Peyer's patch (tissue), 4 donors: ENCODE results near the gene C18orf63. TPM values are rescaled to one million over a fixed set of nuclear protein-coding genes. Genes with fewer than 3 reads are reported as not detected.

Source experiments
- DNase-seq, 3 donors: peaks; one replicate each; pipeline ENCODE4 v3.0.0-alpha.2; 2017 to 2019
- H3K27ac ChIP-seq, 4 donors: fragments of 200-600 bp; sonication (generic); one replicate each; pipeline ENCODE4 v1.5.1; 2016 to 2019
- H3K27me3 ChIP-seq, 2 donors: fragments of 200-600 bp; sonication (generic); one replicate each; pipeline ENCODE4 v1.5.1; 2019
- H3K36me3 ChIP-seq, 3 donors: fragments of 200-600 bp; sonication (generic); one replicate each; pipeline ENCODE4 v1.5.1; 2016 to 2019
- H3K4me1 ChIP-seq, 4 donors: fragments of 200-600 bp; sonication (generic); one replicate each; pipeline ENCODE4 v1.5.1; 2016 to 2019
- H3K4me3 ChIP-seq, 4 donors: fragments of 200-600 bp; sonication (generic); 1 replicate in 3 of 4; 2 replicates in 1 of 4; pipeline ENCODE4 v1.5.1; 2016 to 2019; ENCODE audit warnings: mild to moderate bottlenecking in 1 of 4
- H3K9me3 ChIP-seq, 4 donors: fragments of 200-600 bp; sonication (generic); one replicate each; pipeline ENCODE4 v1.5.1; 2016 to 2019; ENCODE audit warnings: mild to moderate bottlenecking in 1 of 4
- CTCF ChIP-seq, 6 experiments: fragments of 450-650 bp in 4 of 6; fragments of 200-600 bp in 2 of 6; sonication (generic) in 1 of 6; IDR thresholded peaks; one replicate each; pipeline ENCODE4 v1.5.1; 2017 to 2019; ENCODE audit warnings: antibody characterized with exemption in 6 of 6, mild to moderate bottlenecking in 3 of 6, moderate library complexity in 1 of 6
- POLR2A ChIP-seq, 2 donors: fragments of 450-650 bp; IDR thresholded peaks; one replicate each; pipeline ENCODE4 v1.5.1; 2017; ENCODE audit warnings: antibody characterized with exemption in 2 of 2, mild to moderate bottlenecking in 2 of 2, moderate library complexity in 2 of 2
- total RNA-seq, 4 donors: library from RNA; depleted of rRNA; stranded (reverse); fragments of >200 nt; gene quantifications; one replicate each; pipeline ENCODE4 v1.1.0, GENCODE V29; 2016

C18orf63 gene
- total RNA-seq, 4 donors from 2014 or later, result not detected

GRCh38 chr18:74288041-74288440 lies 27.6 kb upstream of the C18orf63 start:
- H3K4me1 ChIP-seq, result peaks cover 0 to 46% (median 3%) of the 10 kb centered on the region in 4 donors
- no peaks in the 10 kb centered on the region for H3K9me3 ChIP-seq
- H3K27me3 ChIP-seq, result no peaks in the 10 kb centered on the region
- peak overlapping the region in 1 of 4 donors; percentile 84 for H3K27ac ChIP-seq
- peak overlapping the region in 1 of 4 donors; percentile 21 for H3K4me3 ChIP-seq
- no peaks in the 10 kb centered on the region for H3K36me3 ChIP-seq
- DNase-seq, result no peak
- TF ChIP-seq CTCF (IDR thresholded peaks at IDR 0.05) (no peak), POLR2A (IDR thresholded peaks at IDR 0.05) (no peak)

GRCh38 chr18:74288730-74289129 lies 26.9 kb upstream of the C18orf63 start:
- no peaks in the 10 kb centered on the region for H3K36me3 ChIP-seq
- no peaks in the 10 kb centered on the region for H3K9me3 ChIP-seq
- H3K27ac ChIP-seq, result peak overlapping the region in 3 of 4 donors; percentile 3 to 84 (median 14)
- no peaks in the 10 kb centered on the region for H3K27me3 ChIP-seq
- TF ChIP-seq POLR2A (IDR thresholded peaks at IDR 0.05) (no peak), CTCF (IDR thresholded peaks at IDR 0.05) (no peak)
- peak overlapping the region in 2 of 4 donors; percentile 11 to 21 for H3K4me3 ChIP-seq
- H3K4me1 ChIP-seq, result peaks cover 0 to 39% (median 3%) of the 10 kb centered on the region in 4 donors
- no peak for DNase-seq

GRCh38 chr18:74289137-74289536 lies 26.5 kb upstream of the C18orf63 start:
- Histone ChIP-seq H3K9me3 (no peaks in the 10 kb centered on the region), H3K4me1 (peaks cover 0 to 37% (median 3%) of the 10 kb centered on the region in 4 donors), H3K27me3 (no peaks in the 10 kb centered on the region), H3K36me3 (no peaks in the 10 kb centered on the region), H3K4me3 (peak overlapping the region in 2 of 4 donors; percentile 11 to 21), H3K27ac (peak overlapping the region in 2 of 4 donors; percentile 3 to 84)
- TF ChIP-seq POLR2A (IDR thresholded peaks at IDR 0.05) (no peak), CTCF (IDR thresholded peaks at IDR 0.05) (no peak)
- no peak for DNase-seq

- TF ChIP-seq POLR2A (IDR thresholded peaks at IDR 0.05) (no peak), CTCF (IDR thresholded peaks at IDR 0.05) (no peak)
- no peak for DNase-seq
- Histone ChIP-seq H3K27ac (peak overlapping the region in 1 of 4 donors; percentile 84), H3K4me3 (peak overlapping the region in 3 of 4 donors; percentile 62 to 95 (median 91)), H3K27me3 (no peaks in the 10 kb centered on the region), H3K4me1 (peaks cover 0 to 29% (median 3%) of the 10 kb centered on the region in 4 donors), H3K36me3 (no peaks in the 10 kb centered on the region), H3K9me3 (no peaks in the 10 kb centered on the region)
Observed at GRCh38 chr18:74290021-74290420, 25.6 kb upstream of the C18orf63 start.

- Histone ChIP-seq H3K27me3 (no peaks in the 10 kb centered on the region), H3K36me3 (no peaks in the 10 kb centered on the region), H3K4me3 (peak overlapping the region; percentile 62 to 95 (median 88)), H3K9me3 (no peaks in the 10 kb centered on the region), H3K4me1 (peaks cover 0 to 29% (median 3%) of the 10 kb centered on the region in 4 donors), H3K27ac (peak overlapping the region; percentile 64 to 93 (median 80))
- TF ChIP-seq POLR2A (IDR thresholded peaks at IDR 0.05) (no peak), CTCF (IDR thresholded peaks at IDR 0.05) (peak in 4 of 6 experiments; percentile 21 to 55 (median 40))
- DNase-seq, result peak in 2 of 3 donors; percentile 76 to 86
Observed at GRCh38 chr18:74290794-74291471, 24.7 kb upstream of the C18orf63 start.
